Thymus (tissue), 11 donors: Measurements from ENCODE around the gene NIPBL. TPM values are rescaled to one million over a fixed set of nuclear protein-coding genes. Genes with fewer than 3 reads are reported as not detected.
"Not testable (repeated sequence)": the region's sequence is repeated elsewhere in the genome, so short reads cannot be mapped to it uniquely, and the experiment has no call there.

Experiments used
- DNase-seq, 9 donors: peaks; one replicate each; pipeline ENCODE4 v3.0.0-alpha.2; 2013; ENCODE audit warnings: low spot score in 9 of 9, low read depth in 6 of 9, missing footprints in 1 of 9
- H3K27ac ChIP-seq, 2 donors: one replicate each; pipeline ENCODE4 v1.5.1; 2013; ENCODE audit warnings: control low read depth in 1 of 2, low read depth in 1 of 2, low read length in 1 of 2, mild to moderate bottlenecking in 1 of 2, moderate library complexity in 1 of 2
- H3K27me3 ChIP-seq, 2 donors: one replicate each; pipeline ENCODE4 v1.5.1; 2013; ENCODE audit warnings: low read length in 1 of 2; ENCODE audit not compliant: control insufficient read depth in 2 of 2, insufficient read depth in 1 of 2
- H3K36me3 ChIP-seq, 2 donors: one replicate each; pipeline ENCODE4 v1.5.1; 2013; ENCODE audit warnings: low read length in 1 of 2, mild to moderate bottlenecking in 1 of 2, moderate library complexity in 1 of 2; ENCODE audit not compliant: control insufficient read depth in 2 of 2, insufficient read depth in 2 of 2
- H3K4me1 ChIP-seq, 2 donors: one replicate each; pipeline ENCODE4 v1.5.1; 2013; ENCODE audit warnings: low read length in 2 of 2; ENCODE audit not compliant: control insufficient read depth in 2 of 2, insufficient read depth in 2 of 2
- H3K4me3 ChIP-seq, 2 donors: one replicate each; pipeline ENCODE4 v1.5.1; 2013; ENCODE audit warnings: low read length in 2 of 2, control low read depth in 1 of 2, mild to moderate bottlenecking in 1 of 2
- H3K9me3 ChIP-seq, 2 donors: one replicate each; pipeline ENCODE4 v1.5.1; 2013; ENCODE audit warnings: low read length in 1 of 2, mild to moderate bottlenecking in 1 of 2; ENCODE audit not compliant: control insufficient read depth in 2 of 2, insufficient read depth in 1 of 2
- WGBS: extraction: QIAGEN DNeasy Blood & Tissue Kit; methylation state at CpG from one replicate; pipeline ENCODE4 v1.1.7; 2013; 5-methylcytosine and 5-hydroxymethylcytosine counted together
- polyA plus RNA-seq: library from polyadenylated mRNA; stranded (reverse); fragments of 200-250 nt; gene quantifications from one replicate; pipeline ENCODE4 v1.2.3, GENCODE V29; 2013
- total RNA-seq: library from RNA; stranded (reverse); fragments of 120-200 nt; gene quantifications from one replicate; pipeline ENCODE4 v1.2.4, GENCODE V29; 2013
- donor health status: healthy.

The NIPBL gene
- total and polyA plus RNA-seq, 2 donors = 36.7 to 38.4 TPM

DNA sequence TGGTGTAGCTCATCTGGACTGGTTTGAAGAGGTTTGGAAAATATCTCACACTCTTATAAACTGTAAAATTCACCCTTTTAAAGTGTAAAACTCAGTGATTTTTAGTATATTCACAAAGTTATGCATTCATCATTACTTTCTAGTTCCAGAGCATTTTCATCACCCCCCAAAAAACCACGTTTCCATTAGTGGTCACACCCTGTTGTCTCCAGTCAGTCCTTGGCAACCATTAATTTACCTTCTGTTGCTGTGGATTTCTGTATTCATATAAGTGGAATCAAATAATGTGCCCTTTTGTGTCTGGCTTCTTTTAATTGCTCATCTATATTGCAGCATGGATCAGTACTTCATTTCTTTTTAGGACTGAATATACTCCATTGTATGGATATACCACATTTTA, 18.4 kb downstream of the NIPBL start:
- no peak for DNase-seq
- 97% methylated on average over 1 of the region's 1 CpG for WGBS
- Histone ChIP-seq H3K4me1 (no peaks in the 10 kb centered on the region), H3K27ac (no peak overlapping the region), H3K4me3 (no peak overlapping the region), H3K27me3 (no peaks in the 10 kb centered on the region), H3K36me3 (peaks cover 0 to 3% of the 10 kb centered on the region in 2 donors), H3K9me3 (no peaks in the 10 kb centered on the region)

DNA sequence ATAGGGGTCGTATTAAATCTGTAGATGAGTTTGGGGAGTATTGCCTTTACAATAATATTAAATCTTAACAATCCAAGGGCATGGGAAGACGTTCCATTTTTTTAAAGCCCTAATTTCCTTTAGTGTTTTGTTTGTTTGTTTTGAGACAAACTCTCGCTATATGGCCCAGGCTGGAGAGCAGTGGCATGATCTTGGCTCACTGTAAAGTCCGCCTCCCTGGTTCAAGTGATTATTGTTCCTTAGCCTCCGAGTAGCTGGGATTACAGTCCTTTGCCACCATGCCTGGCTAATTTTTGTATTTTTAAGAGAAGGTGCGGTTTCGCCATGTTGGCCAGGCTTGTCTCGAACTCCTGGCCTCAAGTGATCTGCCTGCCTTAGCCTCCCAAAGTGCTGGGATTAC, 19.9 kb downstream of the NIPBL start:
- Histone ChIP-seq H3K4me1 (no peaks in the 10 kb centered on the region), H3K9me3 (no peaks in the 10 kb centered on the region), H3K27ac (no peak overlapping the region), H3K4me3 (no peak overlapping the region), H3K27me3 (no peaks in the 10 kb centered on the region), H3K36me3 (no peaks in the 10 kb centered on the region)
- DNase-seq = no peak
- 97% methylated on average over 8 of the region's 8 CpGs for WGBS

DNA sequence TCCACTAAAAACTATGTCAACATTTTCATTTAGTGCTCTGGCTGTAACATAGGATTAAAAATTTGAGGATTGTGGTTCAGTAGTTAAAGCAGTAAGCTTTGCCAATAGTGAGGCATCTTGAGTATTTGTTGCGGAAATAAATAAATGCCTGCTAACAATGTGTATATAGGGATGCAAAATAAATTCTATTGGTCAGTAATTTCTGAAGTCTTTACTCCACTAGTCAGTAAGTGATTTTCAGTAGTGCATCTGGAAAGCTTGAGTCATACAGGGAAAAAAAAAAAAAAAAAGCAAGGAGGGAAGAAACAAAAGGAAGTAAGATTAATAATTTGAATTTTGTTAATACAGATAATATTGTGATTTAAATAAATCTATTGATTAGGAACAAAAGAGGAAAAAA, 21.0 kb downstream of the NIPBL start:
- no peaks in the 10 kb centered on the region for H3K9me3 ChIP-seq
- DNase-seq = no peak
- no peaks in the 10 kb centered on the region for H3K4me1 ChIP-seq
- no peak overlapping the region for H3K4me3 ChIP-seq
- H3K27me3 ChIP-seq = no peaks in the 10 kb centered on the region
- no peaks in the 10 kb centered on the region for H3K36me3 ChIP-seq
- WGBS = 98% methylated on average over 1 of the region's 1 CpG
- H3K27ac ChIP-seq = no peak overlapping the region

DNA sequence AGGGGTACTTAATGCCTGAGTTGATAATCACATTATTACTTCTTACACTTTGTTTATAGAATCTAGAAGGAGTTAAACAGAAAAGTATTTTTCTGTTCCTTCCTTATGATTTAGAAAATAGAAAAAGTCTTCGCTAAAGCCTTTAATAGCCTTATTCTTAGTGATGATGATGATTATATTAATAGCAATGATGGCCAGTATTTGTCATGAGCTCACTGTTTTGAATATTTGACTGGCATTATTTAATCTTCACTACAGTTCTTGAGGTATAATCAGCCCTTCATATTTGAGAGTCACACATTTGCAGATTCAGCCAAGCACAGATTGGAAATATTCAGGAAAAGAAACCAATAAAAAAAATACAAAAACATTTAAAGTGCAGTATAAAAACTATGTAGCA, 23.3 kb downstream of the NIPBL start:
- Histone ChIP-seq H3K27me3 (no peaks in the 10 kb centered on the region), H3K9me3 (no peaks in the 10 kb centered on the region), H3K27ac (no peak overlapping the region), H3K36me3 (no peaks in the 10 kb centered on the region), H3K4me3 (no peak overlapping the region), H3K4me1 (no peaks in the 10 kb centered on the region)
- 97% methylated on average over 1 of the region's 1 CpG for WGBS
- DNase-seq = no peak

DNA sequence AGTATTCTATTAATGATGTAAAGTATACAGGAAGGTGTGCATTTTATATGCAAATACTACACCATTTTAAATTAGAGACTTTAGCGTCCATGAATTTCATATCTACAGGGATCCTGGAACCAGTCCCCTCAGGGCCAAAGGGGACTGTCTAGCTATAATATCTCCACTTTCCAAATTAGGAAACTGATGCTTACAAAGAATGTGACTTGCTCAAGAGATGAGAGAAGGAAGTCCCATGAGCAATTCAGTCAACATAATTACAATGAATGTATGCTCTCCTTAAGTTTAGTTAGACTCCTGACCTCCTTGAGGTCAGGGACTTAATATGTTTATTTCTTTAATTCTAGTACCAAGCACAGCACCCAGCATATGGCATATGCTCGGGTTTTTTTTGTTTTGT, 23.7 kb downstream of the NIPBL start:
- H3K4me1 ChIP-seq = no peaks in the 10 kb centered on the region
- H3K36me3 ChIP-seq = no peaks in the 10 kb centered on the region
- no peaks in the 10 kb centered on the region for H3K27me3 ChIP-seq
- no peak for DNase-seq
- WGBS = 96% methylated on average over 2 of the region's 2 CpGs
- H3K27ac ChIP-seq = no peak overlapping the region
- H3K4me3 ChIP-seq = no peak overlapping the region
- no peaks in the 10 kb centered on the region for H3K9me3 ChIP-seq

DNA sequence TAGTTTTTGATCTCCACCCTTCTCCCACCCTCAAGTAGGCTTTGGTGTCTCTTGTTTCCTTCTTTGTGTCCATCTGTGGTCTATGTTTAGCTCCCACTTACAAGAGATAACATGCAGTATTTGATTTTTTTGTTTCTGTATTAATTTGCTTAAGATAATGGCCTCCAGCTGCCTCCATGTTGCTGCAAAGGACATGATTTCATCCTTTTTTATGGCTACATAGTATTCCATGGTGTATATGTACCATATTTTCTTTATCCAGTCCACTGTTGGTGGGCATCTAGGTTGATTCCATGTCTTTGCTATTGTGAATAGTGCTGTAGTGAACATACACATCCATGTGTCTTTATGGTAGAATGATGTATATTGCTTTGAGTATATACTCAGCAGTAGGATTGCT, 24.5 kb downstream of the NIPBL start:
- not testable (repeated sequence) for DNase-seq, H3K4me3 ChIP-seq, H3K27me3 ChIP-seq, H3K4me1 ChIP-seq, H3K9me3 ChIP-seq, H3K27ac ChIP-seq, H3K36me3 ChIP-seq

DNA sequence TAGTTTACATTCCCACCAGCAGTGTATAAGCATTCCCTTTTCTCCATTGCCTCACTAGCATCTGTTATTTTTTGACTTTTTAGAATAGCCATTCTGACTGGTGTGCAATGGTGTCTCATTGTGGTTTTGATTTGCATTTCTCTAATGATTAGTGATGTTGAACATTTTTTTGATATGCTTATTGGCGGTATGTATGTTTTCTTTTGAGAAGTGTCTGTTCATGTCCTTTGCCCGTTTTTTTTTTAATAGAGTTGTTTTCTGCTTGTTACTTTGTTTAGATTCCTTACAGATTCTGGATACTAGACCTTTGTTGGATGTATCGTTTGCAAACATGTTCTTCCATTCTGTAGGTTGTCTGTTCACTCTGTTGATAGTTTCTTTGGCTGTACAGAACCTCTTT, 25.3 kb downstream of the NIPBL start:
- no peak for DNase-seq
- H3K36me3 ChIP-seq = no peaks in the 10 kb centered on the region
- no peaks in the 10 kb centered on the region for H3K4me1 ChIP-seq
- no peak overlapping the region for H3K4me3 ChIP-seq
- H3K27me3 ChIP-seq = no peaks in the 10 kb centered on the region
- WGBS = over 99% methylated on average over 3 of the region's 3 CpGs
- no peaks in the 10 kb centered on the region for H3K9me3 ChIP-seq
- no peak overlapping the region for H3K27ac ChIP-seq

DNA sequence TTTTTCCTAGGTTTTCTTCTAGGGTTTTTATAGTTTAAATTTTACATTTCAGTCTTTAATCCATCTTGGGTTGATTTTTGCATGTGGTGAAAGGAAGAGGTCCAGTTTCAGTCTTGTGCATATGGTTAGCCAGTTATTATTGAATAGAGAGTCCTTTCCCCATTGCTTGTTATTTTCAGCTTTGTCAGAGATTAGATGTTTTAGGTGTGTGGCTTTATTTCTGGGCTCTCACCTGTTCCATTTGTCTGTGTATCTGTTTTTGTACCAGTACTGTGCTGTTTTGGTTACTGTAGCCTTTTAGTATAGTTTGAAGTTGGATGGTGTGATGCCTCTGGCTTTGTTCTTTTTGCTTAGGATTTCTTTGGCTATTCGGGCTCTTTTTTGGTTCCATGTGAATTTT, 25.8 kb downstream of the NIPBL start:
- H3K27me3 ChIP-seq = no peaks in the 10 kb centered on the region
- DNase-seq = no peak
- no peaks in the 10 kb centered on the region for H3K9me3 ChIP-seq
- no peaks in the 10 kb centered on the region for H3K4me1 ChIP-seq
- H3K36me3 ChIP-seq = no peaks in the 10 kb centered on the region
- 100% methylated on average over 1 of the region's 1 CpG for WGBS
- no peak overlapping the region for H3K27ac ChIP-seq
- no peak overlapping the region for H3K4me3 ChIP-seq

DNA sequence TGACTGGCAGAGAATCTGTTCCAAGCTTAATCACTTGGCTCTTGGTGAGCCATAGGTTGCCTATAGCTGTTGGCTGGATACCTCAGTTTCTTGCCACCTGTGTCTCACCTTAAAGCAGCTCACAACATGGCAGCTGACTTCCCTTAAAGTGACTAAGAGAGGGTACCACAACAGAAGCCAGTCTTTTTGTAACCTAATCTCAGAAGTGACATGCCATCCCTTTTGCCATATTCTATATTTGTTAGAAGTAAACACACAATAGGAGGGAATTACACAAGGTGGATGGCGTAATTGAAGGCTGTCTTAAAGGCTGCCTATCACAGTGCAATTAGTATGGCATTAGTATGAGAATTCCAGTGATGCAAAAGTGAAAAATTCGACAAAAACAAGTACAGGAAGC, 28.1 kb downstream of the NIPBL start:
- Histone ChIP-seq H3K4me3 (no peak overlapping the region), H3K27me3 (no peaks in the 10 kb centered on the region), H3K36me3 (no peaks in the 10 kb centered on the region), H3K4me1 (no peaks in the 10 kb centered on the region), H3K9me3 (no peaks in the 10 kb centered on the region), H3K27ac (no peak overlapping the region)
- no peak for DNase-seq
- 92% methylated on average over 2 of the region's 2 CpGs for WGBS
